Left ventricle myocardium superior (tissue), 1 donor: Measurements from ENCODE around the gene KANK2. TPM values are rescaled to one million over a fixed set of nuclear protein-coding genes. Genes with fewer than 3 reads are reported as not detected.
A peak's percentile ranks its signal among the peaks of the same experiment; 100 is the strongest.
"Not testable (repeated sequence)": the region's sequence is repeated elsewhere in the genome, so short reads cannot be mapped to it uniquely, and the experiment has no call there.

Experiments
- ATAC-seq: fragments of 200-7000 bp; cut with Tn5 transposase; one replicate; pipeline ENCODE4 v1.9.1; 2020; ENCODE audit warnings: mild to moderate bottlenecking, moderate library complexity
- DNase-seq: peaks from one replicate; pipeline ENCODE4 v3.0.0-alpha.2; 2020
- intact Hi-C: fragments of 100-400 bp; cut with micrococcal nuclease; formaldehyde crosslinking; loops from one replicate; pipeline ENCODE4 v1.11.0; 2022
- total RNA-seq: library from RNA; stranded (reverse); fragmentation: NEBNext Ultra II Directional; extraction: Animal tissue kit (Norgen Biotek cat#: 25700); gene quantifications from one replicate; pipeline ENCODE4 v1.2.1, GENCODE V29; 2021
- donor health status: DM: no; HTN: yes; CAD: no; lungs with severe emphysema.

Gene KANK2
- total RNA-seq, 1 donor from 2014 or later, result 471 TPM

- DNase-seq (peak; percentile 88), ATAC-seq (peak; percentile 79)
- intact Hi-C loops, result loop anchor here (5.0 kb wide), 1 partner anchor 89 kb away; no protein-coding TSS in a partner anchor
Measured at GRCh38 chr19:11125994-11126685, 71.2 kb downstream of the KANK2 start.

- DNase-seq, intact Hi-C loops, ATAC-seq: not testable (repeated sequence)
Measured at GRCh38 chr19:11124157-11124556, 73.2 kb downstream of the KANK2 start.

GRCh38 chr19:11123114-11123513 is 74.2 kb downstream of the KANK2 start:
- intact Hi-C loops, result no loop called here
- ATAC-seq, result no peak

DNA sequence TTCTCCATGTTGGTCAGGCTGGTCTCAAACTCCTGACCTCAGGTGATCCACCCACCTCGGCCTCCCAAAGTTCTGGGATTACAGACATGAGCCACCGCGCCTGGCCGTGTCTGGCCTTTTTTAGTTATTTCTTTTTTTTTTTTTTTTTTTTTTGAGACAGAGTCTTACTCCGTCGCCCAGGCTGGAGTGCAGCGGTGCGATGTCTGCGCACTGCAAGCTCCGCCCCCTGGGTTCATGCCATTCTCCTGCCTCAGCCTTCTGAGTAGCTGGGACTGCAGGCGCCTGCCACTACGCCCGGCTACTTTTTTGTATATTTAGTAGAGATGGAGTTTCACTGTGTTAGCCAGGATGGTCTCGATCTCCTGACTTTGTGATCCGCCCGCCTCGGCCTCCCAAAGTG is 75.4 kb downstream of the KANK2 start:
- ATAC-seq, intact Hi-C loops, DNase-seq: not testable (repeated sequence)

More at GRCh38 chr19:11123114-11123513, 74.2 kb downstream of the KANK2 start:
- no peak for DNase-seq

GRCh38 chr19:11116507-11116906 is 80.8 kb downstream of the KANK2 start:
- intact Hi-C loops, result no loop called here
- no peak for ATAC-seq
- no peak for DNase-seq

- DNase-seq, result no peak
- intact Hi-C loops, result no loop called here
- ATAC-seq, result no peak
Measured at GRCh38 chr19:11115895-11116446, 81.4 kb downstream of the KANK2 start.

GRCh38 chr19:11115042-11115441 is 82.3 kb downstream of the KANK2 start:
- intact Hi-C loops, result no loop called here
- ATAC-seq, result no peak

More at GRCh38 chr19:11115042-11115441, 82.3 kb downstream of the KANK2 start:
- DNase-seq, result no peak

Other genes starting within 250 kb of the KANK2 start
- gene SMARCA4, start 236.5 kb downstream of the KANK2 start, total RNA-seq, result 41.6 TPM
- gene LDLR, start 108.1 kb downstream of the KANK2 start, total RNA-seq, result 8.2 TPM
- 8.1 TPM for gene SPC24, start 41.8 kb downstream of the KANK2 start, total RNA-seq
- not detected for gene ANGPTL8, start 42.1 kb upstream of the KANK2 start, total RNA-seq
- 39.6 TPM for gene DOCK6, start 65.0 kb upstream of the KANK2 start, total RNA-seq
- not detected for gene TSPAN16, start 98.6 kb upstream of the KANK2 start, total RNA-seq
- 8.1 TPM for gene RAB3D, start 142.1 kb upstream of the KANK2 start, total RNA-seq
- gene TMEM205, start 148.7 kb upstream of the KANK2 start, total RNA-seq, result 89.8 TPM
- 20.9 TPM for gene CCDC159, start 149.0 kb upstream of the KANK2 start, total RNA-seq
- gene PLPPR2, start 157.9 kb upstream of the KANK2 start, total RNA-seq, result 17.7 TPM
- gene SWSAP1, start 177.1 kb upstream of the KANK2 start, total RNA-seq, result 2.0 TPM
- gene EPOR, start 186.8 kb upstream of the KANK2 start, total RNA-seq, result 7.6 TPM
- 6.4 TPM for gene RGL3, start 221.8 kb upstream of the KANK2 start, total RNA-seq
- gene ODAD3, start 237.6 kb upstream of the KANK2 start, total RNA-seq, result 0.42 TPM
- gene PRKCSH, start 238.1 kb upstream of the KANK2 start, total RNA-seq, result 139 TPM